Epithelial cell of esophagus (primary cell): ENCODE results near the gene RTF1.

Source experiments
- DNase-seq: peaks from one replicate; pipeline ENCODE4 v3.0.0; 2010; ENCODE audit warnings: low read depth
- H3K4me3 ChIP-seq: 2 replicates; pipeline ENCODE4 v1.5.1; 2011; ENCODE audit warnings: mild to moderate bottlenecking, low read length, control low read depth
- TF ChIP-seq, protein P1 (sequence below): IDR thresholded peaks from 2 replicates; pipeline ENCODE4 v1.5.1; 2011; ENCODE audit warnings: low read depth, mild to moderate bottlenecking, low read length, control low read depth, inconsistent platforms; ENCODE audit not compliant: insufficient read depth; ENCODE audit errors: missing control alignments

RTF1 gene

DNA sequence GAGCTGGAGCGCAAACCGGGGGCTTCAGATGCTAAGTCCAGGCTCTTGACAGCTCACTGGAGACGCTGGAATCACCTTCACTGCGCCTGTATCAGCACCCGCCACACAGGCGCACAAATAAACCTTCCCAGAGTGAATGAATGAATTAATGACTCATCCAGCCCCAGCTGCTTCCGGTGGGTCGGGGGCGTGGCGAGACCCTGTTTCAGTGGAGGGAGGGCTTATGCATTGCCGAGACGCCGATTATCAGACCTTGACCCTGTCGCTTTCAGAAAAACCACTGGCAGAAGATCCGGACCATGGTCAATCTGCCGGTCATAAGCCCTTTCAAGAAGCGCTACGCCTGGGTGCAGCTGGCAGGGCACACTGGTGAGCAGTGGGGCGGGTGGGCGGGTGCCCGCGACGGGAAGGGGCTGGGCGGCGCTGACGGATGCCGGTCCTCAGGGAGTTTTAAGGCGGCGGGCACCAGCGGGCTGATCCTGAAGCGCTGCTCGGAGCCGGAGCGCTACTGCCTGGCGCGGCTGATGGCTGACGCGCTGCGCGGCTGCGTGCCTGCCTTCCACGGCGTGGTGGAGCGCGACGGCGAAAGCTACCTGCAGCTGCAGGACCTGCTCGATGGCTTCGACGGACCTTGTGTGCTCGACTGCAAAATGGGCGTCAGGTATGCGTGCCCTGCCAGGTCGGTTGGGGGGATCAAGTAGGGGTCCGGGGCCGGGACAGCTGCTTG is 84.5 kb downstream of the RTF1 start:
- TF ChIP-seq, protein P1, sequence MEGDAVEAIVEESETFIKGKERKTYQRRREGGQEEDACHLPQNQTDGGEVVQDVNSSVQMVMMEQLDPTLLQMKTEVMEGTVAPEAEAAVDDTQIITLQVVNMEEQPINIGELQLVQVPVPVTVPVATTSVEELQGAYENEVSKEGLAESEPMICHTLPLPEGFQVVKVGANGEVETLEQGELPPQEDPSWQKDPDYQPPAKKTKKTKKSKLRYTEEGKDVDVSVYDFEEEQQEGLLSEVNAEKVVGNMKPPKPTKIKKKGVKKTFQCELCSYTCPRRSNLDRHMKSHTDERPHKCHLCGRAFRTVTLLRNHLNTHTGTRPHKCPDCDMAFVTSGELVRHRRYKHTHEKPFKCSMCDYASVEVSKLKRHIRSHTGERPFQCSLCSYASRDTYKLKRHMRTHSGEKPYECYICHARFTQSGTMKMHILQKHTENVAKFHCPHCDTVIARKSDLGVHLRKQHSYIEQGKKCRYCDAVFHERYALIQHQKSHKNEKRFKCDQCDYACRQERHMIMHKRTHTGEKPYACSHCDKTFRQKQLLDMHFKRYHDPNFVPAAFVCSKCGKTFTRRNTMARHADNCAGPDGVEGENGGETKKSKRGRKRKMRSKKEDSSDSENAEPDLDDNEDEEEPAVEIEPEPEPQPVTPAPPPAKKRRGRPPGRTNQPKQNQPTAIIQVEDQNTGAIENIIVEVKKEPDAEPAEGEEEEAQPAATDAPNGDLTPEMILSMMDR, result no peak
- no peak overlapping the region for H3K4me3 ChIP-seq
- DNase-seq, result peak; percentile 37

DNA sequence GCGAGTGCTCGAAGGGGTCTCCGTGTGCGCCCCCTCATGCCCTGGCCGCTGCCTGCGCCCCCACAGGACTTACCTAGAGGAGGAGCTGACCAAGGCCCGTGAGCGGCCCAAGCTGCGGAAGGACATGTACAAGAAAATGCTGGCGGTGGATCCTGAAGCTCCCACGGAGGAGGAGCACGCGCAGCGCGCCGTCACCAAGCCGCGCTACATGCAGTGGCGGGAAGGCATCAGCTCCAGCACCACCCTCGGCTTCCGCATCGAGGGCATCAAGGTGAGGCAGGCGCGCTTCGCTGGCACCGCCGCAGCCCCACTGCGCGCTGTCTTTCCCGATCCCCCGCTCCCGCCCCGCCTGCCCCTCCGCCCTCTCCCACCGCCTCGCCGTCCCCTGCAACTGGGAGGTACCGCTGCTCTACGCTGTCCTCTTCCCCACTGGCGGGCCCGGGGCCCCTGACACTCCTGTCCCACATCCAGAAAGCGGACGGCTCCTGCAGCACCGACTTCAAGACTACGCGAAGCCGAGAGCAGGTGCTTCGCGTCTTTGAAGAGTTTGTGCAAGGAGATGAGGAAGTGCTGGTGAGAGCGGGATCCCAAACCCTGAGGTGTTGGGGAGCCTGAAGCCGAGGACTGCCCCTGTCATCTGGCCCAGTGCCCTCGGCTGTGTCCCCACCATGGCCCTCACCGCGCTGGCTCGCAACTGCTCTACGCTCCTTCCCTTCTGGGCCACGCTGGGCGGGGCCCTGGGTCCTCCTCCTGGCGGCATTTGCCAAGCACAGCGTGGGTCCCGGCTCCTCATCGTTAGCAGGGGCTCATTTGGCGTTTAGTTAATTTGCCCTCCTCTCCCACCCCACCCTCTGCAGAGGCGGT is 85.3 kb downstream of the RTF1 start:
- no peak overlapping the region for H3K4me3 ChIP-seq
- TF ChIP-seq, protein P1, result no peak
- no peak for DNase-seq

DNA sequence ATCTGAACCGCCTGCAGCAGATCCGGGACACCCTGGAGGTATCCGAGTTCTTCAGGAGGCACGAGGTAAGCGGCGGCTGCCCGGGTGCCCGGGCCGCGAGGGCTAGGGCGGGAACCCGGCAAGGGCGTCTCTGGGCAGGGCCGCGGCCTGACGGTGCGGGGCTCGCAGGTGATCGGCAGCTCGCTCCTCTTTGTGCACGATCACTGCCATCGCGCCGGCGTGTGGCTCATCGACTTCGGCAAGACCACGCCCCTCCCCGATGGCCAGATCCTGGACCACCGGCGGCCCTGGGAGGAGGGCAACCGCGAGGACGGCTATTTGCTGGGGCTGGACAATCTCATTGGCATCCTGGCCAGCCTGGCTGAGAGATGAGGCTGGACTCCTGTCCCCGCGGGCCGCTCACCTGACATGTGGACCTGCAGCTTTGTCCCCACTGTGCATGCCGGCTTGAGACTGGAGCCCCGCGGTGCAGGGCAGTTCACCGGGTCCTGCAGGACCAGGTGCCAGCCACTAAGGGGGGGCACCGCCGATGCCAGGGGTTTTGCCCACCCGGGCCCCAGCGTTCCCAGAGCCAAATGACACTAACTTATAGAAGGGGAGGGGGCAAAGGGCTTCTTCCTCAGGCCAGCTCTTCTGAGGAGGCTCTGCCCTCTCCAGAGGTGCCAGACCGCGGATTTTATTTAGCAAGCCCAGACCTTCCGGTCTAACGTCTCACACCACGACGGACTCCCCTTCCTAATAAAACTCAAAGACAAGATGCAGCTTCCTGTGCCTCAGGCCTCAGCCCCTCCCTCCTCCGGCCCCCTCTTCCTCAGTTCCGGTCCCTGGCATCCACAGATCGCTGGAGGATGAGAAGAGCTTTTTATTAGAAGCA is 86.1 kb downstream of the RTF1 start:
- H3K4me3 ChIP-seq, result no peak overlapping the region
- no peak for DNase-seq
- TF ChIP-seq, protein P1, result no peak

DNA sequence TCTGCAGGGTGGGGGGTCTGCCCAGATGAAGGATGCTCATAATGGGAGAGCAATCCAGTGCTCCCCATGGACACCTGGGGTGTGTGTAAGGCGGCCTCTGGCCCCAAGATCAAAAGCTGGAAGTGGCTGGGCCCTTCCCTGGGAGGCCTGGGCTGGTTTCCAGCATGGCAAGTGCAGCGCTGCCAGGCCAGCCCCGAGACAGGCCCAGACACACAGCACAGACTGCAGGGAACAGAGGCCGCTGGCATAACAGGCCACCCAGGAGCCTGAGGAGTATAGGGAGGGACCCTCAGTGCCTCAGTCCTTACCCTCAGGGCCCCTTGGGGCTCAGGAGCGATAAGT is 86.7 kb downstream of the RTF1 start:
- H3K4me3 ChIP-seq, result no peak overlapping the region
- DNase-seq, result peak; percentile 50
- TF ChIP-seq, protein P1, result no peak

DNA sequence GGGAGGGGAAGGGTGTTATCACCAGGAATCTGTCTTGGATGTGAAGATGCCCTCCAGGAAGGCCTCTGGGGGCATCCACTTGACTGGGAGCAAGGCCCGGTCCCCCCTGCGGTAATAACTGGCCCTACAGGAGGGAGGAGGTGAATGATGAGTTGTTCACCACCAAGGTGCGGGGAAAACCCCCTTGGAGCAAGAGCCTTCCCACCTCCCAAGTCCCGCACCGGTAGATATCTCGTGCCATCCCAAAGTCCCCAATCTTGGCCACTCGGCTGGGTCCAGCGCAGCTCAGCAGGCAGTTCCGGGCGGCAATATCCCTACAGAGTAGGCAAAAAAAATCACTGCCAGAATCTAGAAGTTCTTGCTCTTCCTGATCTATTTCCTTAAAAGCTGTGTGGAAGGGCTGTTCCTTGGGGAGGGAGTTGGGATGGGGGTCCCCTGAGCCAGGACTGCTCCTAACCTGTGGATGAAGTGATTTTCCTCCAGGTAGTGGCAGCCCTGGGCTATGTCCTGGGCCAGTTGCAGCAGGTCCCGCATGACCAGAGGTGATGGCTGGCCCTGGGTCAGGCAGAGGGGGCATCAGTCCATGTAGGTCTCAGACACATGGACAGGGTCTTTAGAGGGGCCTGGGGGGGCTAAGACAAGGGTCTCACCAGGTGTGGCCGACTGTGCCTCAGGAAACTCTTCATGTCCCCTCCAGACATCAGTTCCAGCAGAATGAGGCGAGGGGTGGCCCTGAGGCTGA is 88.0 kb downstream of the RTF1 start:
- H3K4me3 ChIP-seq, result no peak overlapping the region
- TF ChIP-seq, protein P1, result no peak
- DNase-seq, result no peak

DNA sequence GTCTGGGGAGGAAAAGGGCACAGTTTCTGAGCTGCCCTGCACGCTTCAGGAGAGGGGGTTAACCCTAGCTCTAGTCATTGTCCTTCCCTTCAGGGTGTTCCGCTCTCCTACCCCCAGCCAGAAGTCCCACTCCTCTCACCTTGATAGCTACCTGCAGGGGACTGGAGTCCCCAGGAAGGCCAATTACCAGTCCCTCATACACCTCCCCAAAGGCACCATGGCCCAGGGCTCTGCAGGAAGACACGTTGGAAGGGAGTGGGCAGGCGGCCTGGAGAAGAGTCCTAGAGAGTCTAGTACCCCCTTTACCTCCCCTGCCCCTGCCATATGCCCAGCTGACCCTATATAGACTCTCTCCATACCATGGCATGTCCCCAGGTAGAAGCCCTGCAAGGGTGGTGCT is 88.9 kb downstream of the RTF1 start:
- TF ChIP-seq, protein P1, result no peak
- H3K4me3 ChIP-seq, result no peak overlapping the region

More for the DNA sequence above, 88.9 kb downstream of the RTF1 start:
- no peak for DNase-seq
